H9 (cell line): Measurements from ENCODE around the gene DGKB. TPM values are rescaled to one million over a fixed set of nuclear protein-coding genes. Genes with fewer than 3 reads are reported as not detected.

Source experiments
- DNase-seq: peaks from one replicate; pipeline ENCODE4 v3.0.0-alpha.2; 2017
- H2AFZ ChIP-seq: one replicate; pipeline ENCODE4 v1.6.1; 2013; ENCODE audit warnings: mild to moderate bottlenecking, low read length, control low read depth, moderate library complexity
- H2AK5ac ChIP-seq: 2 replicates; pipeline ENCODE4 v1.6.1; 2013; ENCODE audit warnings: low read length, control low read depth, mixed read lengths; ENCODE audit not compliant: insufficient read length
- H2BK120ac ChIP-seq: one replicate; pipeline ENCODE4 v1.6.1; 2013; ENCODE audit warnings: low read depth, mild to moderate bottlenecking, low read length, control low read depth, inconsistent platforms; ENCODE audit not compliant: poor library complexity, severe bottlenecking
- H2BK12ac ChIP-seq: 2 replicates; pipeline ENCODE4 v1.6.1; 2013; ENCODE audit warnings: low read length, control low read depth, mixed read lengths, low read depth; ENCODE audit not compliant: insufficient read length
- H2BK15ac ChIP-seq: 2 replicates; pipeline ENCODE4 v1.6.1; 2013; ENCODE audit warnings: low read depth, low read length, control low read depth
- H2BK20ac ChIP-seq: one replicate; pipeline ENCODE4 v1.6.1; 2013; ENCODE audit warnings: low read depth, mild to moderate bottlenecking, low read length, control low read depth, inconsistent platforms; ENCODE audit not compliant: poor library complexity, severe bottlenecking
- H2BK5ac ChIP-seq: 2 replicates; pipeline ENCODE4 v1.6.1; 2013; ENCODE audit warnings: low read length, control low read depth, mixed read lengths; ENCODE audit not compliant: insufficient read length
- H3K14ac ChIP-seq: 2 replicates; pipeline ENCODE4 v1.6.1; 2013; ENCODE audit warnings: low read length, control low read depth; ENCODE audit not compliant: insufficient read depth
- H3K18ac ChIP-seq: 2 replicates; pipeline ENCODE4 v1.6.1; 2013; ENCODE audit warnings: low read depth, mild to moderate bottlenecking, mixed read lengths, low read length, control low read depth; ENCODE audit not compliant: insufficient read length
- H3K23ac ChIP-seq: 2 replicates; pipeline ENCODE4 v1.6.1; 2013; ENCODE audit warnings: low read length, control low read depth, mixed read lengths, low read depth; ENCODE audit not compliant: insufficient read length
- H3K23me2 ChIP-seq: 2 replicates; pipeline ENCODE4 v1.6.1; 2013; ENCODE audit warnings: low read depth, mild to moderate bottlenecking, mixed read lengths, low read length, control low read depth; ENCODE audit not compliant: insufficient read length, poor library complexity, severe bottlenecking
- H3K27ac ChIP-seq: 2 replicates; pipeline ENCODE4 v1.5.1; 2013; ENCODE audit warnings: low read length, control low read depth, mixed read lengths, low read depth; ENCODE audit not compliant: insufficient read length
- H3K27me3 ChIP-seq: 2 replicates; pipeline ENCODE4 v1.6.1; 2013; ENCODE audit warnings: low read length, control low read depth, inconsistent platforms; ENCODE audit not compliant: insufficient read depth
- H3K4ac ChIP-seq: 2 replicates; pipeline ENCODE4 v1.6.1; 2013; ENCODE audit warnings: low read depth, mild to moderate bottlenecking, control low read depth, inconsistent platforms, low read length, moderate library complexity
- H3K4me1 ChIP-seq: 2 replicates; pipeline ENCODE4 v1.6.1; 2013; ENCODE audit warnings: low read length, control low read depth, inconsistent platforms; ENCODE audit not compliant: insufficient read depth
- H3K4me2 ChIP-seq: 2 replicates; pipeline ENCODE4 v1.6.1; 2013; ENCODE audit warnings: low read length, control low read depth, mixed read lengths; ENCODE audit not compliant: insufficient read length, insufficient read depth
- H3K56ac ChIP-seq: 2 replicates; pipeline ENCODE4 v1.6.1; 2013; ENCODE audit warnings: low read depth, mild to moderate bottlenecking, mixed read lengths, low read length, control low read depth; ENCODE audit not compliant: insufficient read length
- H3K79me1 ChIP-seq: 2 replicates; pipeline ENCODE4 v1.6.1; 2013; ENCODE audit warnings: low read depth, mild to moderate bottlenecking, moderate library complexity, low read length, control low read depth, inconsistent platforms; ENCODE audit not compliant: insufficient read depth, poor library complexity, severe bottlenecking
- H3K79me2 ChIP-seq: 2 replicates; pipeline ENCODE4 v1.6.1; 2013; ENCODE audit warnings: low read length, control low read depth, inconsistent platforms; ENCODE audit not compliant: insufficient read depth
- H3K9ac ChIP-seq: 2 replicates; pipeline ENCODE4 v1.6.1; 2013; ENCODE audit warnings: low read length, control low read depth, mixed read lengths; ENCODE audit not compliant: insufficient read length; ENCODE audit errors: extremely low read depth
- H3K9me3 ChIP-seq: one replicate; pipeline ENCODE4 v1.6.1; 2013; ENCODE audit warnings: low read depth, low read length, inconsistent platforms; ENCODE audit not compliant: control insufficient read depth
- H3T11ph ChIP-seq: one replicate; pipeline ENCODE4 v1.6.1; 2013; ENCODE audit warnings: mild to moderate bottlenecking, low read length, control low read depth, inconsistent platforms
- H4K20me1 ChIP-seq: one replicate; pipeline ENCODE4 v1.6.1; 2013; ENCODE audit not compliant: control insufficient read depth, insufficient read length, insufficient read depth
- H4K5ac ChIP-seq: 2 replicates; pipeline ENCODE4 v1.6.1; 2013; ENCODE audit warnings: low read depth, mild to moderate bottlenecking, mixed read lengths, low read length, control low read depth; ENCODE audit not compliant: insufficient read length
- H4K8ac ChIP-seq: replicated peaks from 2 replicates; pipeline ENCODE4 v1.6.1; 2013; ENCODE audit warnings: low read length, control low read depth, mixed read lengths, low read depth; ENCODE audit not compliant: insufficient read length
- H4K91ac ChIP-seq: 2 replicates; pipeline ENCODE4 v1.6.1; 2013; ENCODE audit warnings: low read depth, mild to moderate bottlenecking, moderate library complexity, mixed read lengths, low read length, control low read depth; ENCODE audit not compliant: insufficient read length
- H3K27ac Mint-ChIP-seq, 3 experiments: 2 replicates in 2 of 3; 3 replicates in 1 of 3; pipeline ENCODE4 v1.8.0; 2020 to 2021; ENCODE audit warnings: mixed read lengths in 3 of 3, mild to moderate bottlenecking in 1 of 3, moderate library complexity in 1 of 3
- H3K27me3 Mint-ChIP-seq: 2 replicates; pipeline ENCODE4 v1.8.0; 2021; ENCODE audit warnings: low read depth, mild to moderate bottlenecking, moderate library complexity, mixed read lengths
- H3K36me3 Mint-ChIP-seq, 3 experiments: 2 replicates in 2 of 3; 3 replicates in 1 of 3; pipeline ENCODE4 v1.8.0; 2020 to 2021; ENCODE audit warnings: low read depth in 3 of 3, mixed read lengths in 3 of 3; ENCODE audit not compliant: insufficient read depth in 1 of 3
- H3K4me1 Mint-ChIP-seq, 2 experiments: 2 replicates each; pipeline ENCODE4 v1.8.0; 2020; ENCODE audit warnings: mixed read lengths in 2 of 2
- H3K4me3 Mint-ChIP-seq, 2 experiments: 2 replicates in 1 of 2; 3 replicates in 1 of 2; pipeline ENCODE4 v1.8.0; 2020 to 2021; ENCODE audit warnings: mild to moderate bottlenecking in 2 of 2, mixed read lengths in 2 of 2, moderate library complexity in 1 of 2
- H3K9me3 Mint-ChIP-seq, 2 experiments: 2 replicates in 1 of 2; 3 replicates in 1 of 2; pipeline ENCODE4 v1.8.0; 2020; ENCODE audit warnings: mild to moderate bottlenecking in 2 of 2, mixed read lengths in 2 of 2, moderate library complexity in 1 of 2
- CTCF ChIP-seq: fragments of 200-600 bp; sonication (generic); conservative IDR thresholded peaks from 3 replicates; pipeline ENCODE4 v1.8.0; 2021; ENCODE audit warnings: antibody characterized with exemption, mild to moderate bottlenecking
- WGBS: extraction: QIAGEN DNeasy Blood & Tissue Kit; methylation state at CpG from one replicate; pipeline ENCODE4 v1.1.7; 2013; ENCODE audit warnings: missing lambda C conversion rate, low lambda C conversion rate, mixed read lengths; ENCODE audit not compliant: insufficient read length; ENCODE audit errors: extremely low coverage; 5-methylcytosine and 5-hydroxymethylcytosine counted together
- total RNA-seq: library from RNA; stranded (reverse); gene quantifications from 2 replicates; pipeline ENCODE4 v1.2.1, GENCODE V29; 2021

The DGKB gene
- total RNA-seq, 1 experiment from 2014 or later: 0.26 TPM

DNA sequence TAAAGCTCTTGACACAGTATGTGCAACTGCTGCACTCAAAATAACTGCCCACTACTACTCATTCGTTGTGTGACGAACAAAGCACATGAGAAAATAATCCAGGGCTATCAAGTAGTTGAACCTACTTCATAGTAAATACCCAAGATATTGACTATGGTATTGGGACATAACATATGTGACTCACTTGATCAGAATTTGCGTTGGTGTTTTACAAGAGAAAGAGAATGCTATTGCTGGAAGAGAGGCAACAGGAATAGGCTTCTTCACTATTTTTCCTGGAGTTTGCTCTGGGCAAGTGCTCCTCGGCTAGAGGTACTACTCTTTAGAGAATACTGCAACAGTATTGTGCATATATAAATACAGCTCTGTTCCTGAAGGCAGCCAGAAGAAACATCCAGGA, 2.5 kb downstream of the DGKB start:
- H3K36me3 Mint-ChIP-seq: no peaks in the 10 kb centered on the region
- Histone ChIP-seq H2AK5ac (no peak overlapping the region), H4K20me1 (no peaks in the 10 kb centered on the region), H2BK20ac (no peak overlapping the region), H3K27ac (no peak overlapping the region), H3K9me3 (no peaks in the 10 kb centered on the region), H4K91ac (no peak overlapping the region), H4K8ac (no peak overlapping the region), H3K56ac (no peak overlapping the region), H4K5ac (no peak overlapping the region), H3K4me1 (peaks cover 2% of the 10 kb centered on the region; the same call in 1 of the 2 replicates), H3K14ac (no peak overlapping the region), H2BK12ac (no peak overlapping the region), H2BK5ac (no peak overlapping the region), H3K4me2 (no peak overlapping the region), H3K79me1 (no peaks in the 10 kb centered on the region), H3K27me3 (no peaks in the 10 kb centered on the region), H3K23me2 (peaks cover 10% of the 10 kb centered on the region), H3K79me2 (no peaks in the 10 kb centered on the region), H3K23ac (no peak overlapping the region), H3K9ac (no peak overlapping the region), H3K18ac (no peak overlapping the region), H3K4ac (no peak overlapping the region), H3T11ph (no peak overlapping the region), H2BK15ac (no peak overlapping the region), H2BK120ac (no peak overlapping the region), H2AFZ (no peak overlapping the region)
- H3K9me3 Mint-ChIP-seq: no peaks in the 10 kb centered on the region
- TF ChIP-seq CTCF: no peak
- peaks cover 16 to 17% of the 10 kb centered on the region in 2 experiments for H3K4me1 Mint-ChIP-seq
- no CpG with 5 or more reads among the region's 4 CpGs for WGBS
- no peak for DNase-seq
- H3K4me3 Mint-ChIP-seq: no peak overlapping the region
- no peak overlapping the region for H3K27ac Mint-ChIP-seq
- H3K27me3 Mint-ChIP-seq: no peaks in the 10 kb centered on the region; the same call in 1 of the 2 replicates
